B cell (primary cell): ENCODE data around the gene CEP131. TPM values are rescaled to one million over a fixed set of nuclear protein-coding genes. Genes with fewer than 3 reads are reported as not detected.

Experiments used
- ATAC-seq: fragments of 200-7000 bp; cut with Tn5 transposase; one replicate; pipeline ENCODE4 v1.10.0; 2021; ENCODE audit warnings: low read depth, mild to moderate bottlenecking, moderate number of reproducible peaks, moderate library complexity
- CTCF ChIA-PET: fragments of 350-600 bp; sonication (Branson Sonifier 250); formaldehyde crosslinking; loops from one replicate; lab custom pipeline; 2021; ENCODE audit warnings: antibody characterized with exemption, inconsistent platforms; lab: Charles Lee
- POLR2A ChIA-PET: fragments of 350-600 bp; sonication (Branson Sonifier 250); formaldehyde crosslinking; loops from one replicate; lab custom pipeline; 2021; ENCODE audit warnings: antibody characterized with exemption; lab: Charles Lee
- DNase-seq: peaks from one replicate; pipeline ENCODE4 v3.0.0; 2013
- H2AFZ ChIP-seq: 2 replicates; pipeline ENCODE4 v1.6.1; 2012; ENCODE audit warnings: mild to moderate bottlenecking, low read depth, low read length; ENCODE audit not compliant: insufficient read depth, poor library complexity, severe bottlenecking
- H3K27ac ChIP-seq, 2 donors: 1 replicate in 1 of 2; 2 replicates in 1 of 2; pipeline ENCODE4 v1.5.1; 2012 to 2013; ENCODE audit warnings: low read length in 2 of 2, mild to moderate bottlenecking in 2 of 2, moderate library complexity in 1 of 2
- H3K27me3 ChIP-seq, 4 experiments: fragments of 200-600 bp in 1 of 4; sonication (generic) in 1 of 4; replicated peaks in 1 of 4; 1 replicate in 2 of 4; 2 replicates in 2 of 4; pipeline versions ENCODE4 v1.6.1 to v1.7.0; 2013 to 2016; ENCODE audit warnings: low read length in 3 of 4, mild to moderate bottlenecking in 2 of 4, mixed read lengths in 1 of 4, moderate library complexity in 1 of 4; ENCODE audit not compliant: insufficient read depth in 4 of 4, control insufficient read depth in 3 of 4; ENCODE audit errors: control extremely low read depth in 1 of 4
- H3K36me3 ChIP-seq, 2 experiments: replicated peaks in 1 of 2; 1 replicate in 1 of 2; 2 replicates in 1 of 2; pipeline versions ENCODE4 v1.6.1 to v1.7.1; 2013; ENCODE audit warnings: low read length in 1 of 2; ENCODE audit not compliant: insufficient read depth in 2 of 2, control insufficient read depth in 1 of 2; ENCODE audit errors: control extremely low read depth in 1 of 2, extremely low read depth in 1 of 2
- H3K4me1 ChIP-seq, 2 donors: fragments of 200-600 bp in 1 of 2; sonication (generic) in 1 of 2; 1 replicate in 1 of 2; 2 replicates in 1 of 2; pipeline versions ENCODE4 v1.5.1 to v1.6.1; 2013 to 2017; ENCODE audit warnings: low read length in 2 of 2; ENCODE audit not compliant: control insufficient read depth in 2 of 2, insufficient read depth in 2 of 2
- H3K4me2 ChIP-seq: replicated peaks from 2 replicates; pipeline ENCODE3; 2012; ENCODE audit warnings: mild to moderate bottlenecking, low read depth, low read length; ENCODE audit not compliant: poor library complexity, severe bottlenecking
- H3K4me3 ChIP-seq, 5 experiments: fragments of 200-600 bp in 1 of 5; sonication (generic) in 1 of 5; 1 replicate in 3 of 5; 2 replicates in 2 of 5; pipeline versions ENCODE4 v1.5.1 to v1.7.0; 2011 to 2016; ENCODE audit warnings: low read length in 4 of 5, mild to moderate bottlenecking in 4 of 5, low read depth in 2 of 5, control low read depth in 1 of 5, moderate library complexity in 1 of 5; ENCODE audit not compliant: insufficient read depth in 1 of 5; ENCODE audit errors: control extremely low read depth in 1 of 5, extremely low read depth in 1 of 5
- H3K79me2 ChIP-seq: fragments of 200-600 bp; sonication (generic); one replicate; pipeline ENCODE4 v1.6.0; 2016; ENCODE audit warnings: low read length; ENCODE audit not compliant: control insufficient read depth, insufficient read depth
- H3K9ac ChIP-seq: fragments of 200-600 bp; sonication (generic); 2 replicates; pipeline ENCODE4 v1.6.1; 2017; ENCODE audit warnings: mild to moderate bottlenecking, low read length, moderate library complexity
- H3K9me3 ChIP-seq, 3 donors: one replicate each; pipeline versions ENCODE4 v1.6.1 to v1.7.1; 2013; ENCODE audit warnings: low read length in 2 of 3; ENCODE audit not compliant: control insufficient read depth in 2 of 3, insufficient read depth in 1 of 3; ENCODE audit errors: control extremely low read depth in 1 of 3
- H4K20me1 ChIP-seq: 2 replicates; pipeline ENCODE4 v1.6.0; 2012; ENCODE audit warnings: mild to moderate bottlenecking, low read length; ENCODE audit not compliant: insufficient read depth, control insufficient read depth, poor library complexity, severe bottlenecking
- H3K27ac Mint-ChIP-seq: one replicate; pipeline ENCODE4 v1.8.0; 2021; ENCODE audit warnings: mixed read lengths
- H3K27me3 Mint-ChIP-seq: one replicate; pipeline ENCODE4 v1.8.0; 2021; ENCODE audit warnings: mixed read lengths
- H3K4me1 Mint-ChIP-seq: one replicate; pipeline ENCODE4 v1.8.0; 2021; ENCODE audit warnings: mixed read lengths
- H3K4me3 Mint-ChIP-seq: one replicate; pipeline ENCODE4 v1.8.0; 2021; ENCODE audit warnings: mixed read lengths
- H3K9me3 Mint-ChIP-seq: one replicate; pipeline ENCODE4 v1.8.0; 2022; ENCODE audit warnings: mixed read lengths; ENCODE audit not compliant: insufficient read depth
- EZH2 ChIP-seq: IDR thresholded peaks from 2 replicates; pipeline ENCODE4 v1.6.1; 2012; ENCODE audit warnings: borderline replicate concordance, low read depth, mild to moderate bottlenecking, moderate library complexity, low read length; ENCODE audit not compliant: insufficient read depth, poor library complexity, severe bottlenecking
- WGBS: methylation state at CpG from one replicate; pipeline ENCODE4 v1.1.5; 2013; ENCODE audit warnings: missing lambda C conversion rate; ENCODE audit not compliant: insufficient coverage; 5-methylcytosine and 5-hydroxymethylcytosine counted together
- intact Hi-C: fragments of 100-400 bp; cut with micrococcal nuclease; formaldehyde crosslinking; loops from one replicate; pipeline ENCODE4 v1.10.0; 2022
- polyA plus RNA-seq: library from polyadenylated mRNA; depleted of rRNA; stranded (reverse); fragments of >200 nt; gene quantifications from 2 replicates; pipeline ENCODE4 v1.2.3, GENCODE V29; 2012
- total RNA-seq, 2 donors: library from RNA; stranded (reverse); fragments of 120-200 nt in 1 of 2; gene quantifications; 1 replicate in 1 of 2; 2 replicates in 1 of 2; pipeline versions ENCODE4 v1.2.3 to v1.2.4, GENCODE V29; 2013 to 2022
- TF ChIP-seq, protein P1 (sequence below): fragments of 200-600 bp; IDR thresholded peaks from one replicate; pipeline ENCODE4 v1.8.0; 2022; ENCODE audit warnings: antibody characterized with exemption, mild to moderate bottlenecking

The CEP131 gene
- total and polyA plus RNA-seq, 2 donors (not counting 1 experiment from before 2014, with no cell fraction given), result 18.8 to 25.5 TPM

DNA sequence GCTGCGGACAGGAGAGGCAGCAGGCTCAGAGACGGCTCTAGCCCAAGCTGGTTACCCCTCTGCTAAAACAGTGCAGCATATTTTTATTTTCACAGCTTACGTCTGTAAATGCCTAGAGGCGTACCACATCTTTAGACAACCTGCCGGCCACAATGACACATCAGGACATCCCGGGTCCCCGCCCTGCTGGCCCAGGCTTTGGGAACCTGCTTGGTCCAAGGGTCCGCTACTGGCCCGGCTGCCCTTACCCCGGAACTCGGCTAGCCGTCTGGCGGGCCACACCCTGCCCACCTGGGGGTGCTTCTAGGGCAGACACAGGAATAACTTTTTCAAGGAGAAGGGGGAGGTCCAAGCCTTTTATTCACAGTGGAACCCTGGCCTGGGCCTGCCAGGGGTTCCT lies 4.3 kb downstream of the CEP131 start:
- Histone ChIP-seq H3K79me2 (peaks cover 17% of the 10 kb centered on the region), H3K36me3 (peaks cover 0 to 14% of the 10 kb centered on the region in 2 experiments), H4K20me1 (peaks cover 9% of the 10 kb centered on the region), H3K4me1 (peaks cover 10 to 15% of the 10 kb centered on the region in 2 donors), H2AFZ (no peak overlapping the region), H3K9ac (no peak overlapping the region), H3K4me2 (no peak overlapping the region), H3K27ac (no peak overlapping the region), H3K4me3 (no peak overlapping the region), H3K27me3 (no peaks in the 10 kb centered on the region), H3K9me3 (no peaks in the 10 kb centered on the region)
- H3K9me3 Mint-ChIP-seq, result no peaks in the 10 kb centered on the region
- ChIA-PET CTCF (interaction anchor here (1.3 kb wide), 1 partner anchor 76 kb away, joined by 3 read pairs; no protein-coding TSS in a partner anchor), POLR2A (interaction anchor here (0.6 kb wide), 1 partner anchor 224 kb away, joined by 9 read pairs; no protein-coding TSS in a partner anchor)
- WGBS, result 94% methylated on average over 10 of the region's 13 CpGs
- TF ChIP-seq EZH2, result no peak
- TF ChIP-seq, protein P1, sequence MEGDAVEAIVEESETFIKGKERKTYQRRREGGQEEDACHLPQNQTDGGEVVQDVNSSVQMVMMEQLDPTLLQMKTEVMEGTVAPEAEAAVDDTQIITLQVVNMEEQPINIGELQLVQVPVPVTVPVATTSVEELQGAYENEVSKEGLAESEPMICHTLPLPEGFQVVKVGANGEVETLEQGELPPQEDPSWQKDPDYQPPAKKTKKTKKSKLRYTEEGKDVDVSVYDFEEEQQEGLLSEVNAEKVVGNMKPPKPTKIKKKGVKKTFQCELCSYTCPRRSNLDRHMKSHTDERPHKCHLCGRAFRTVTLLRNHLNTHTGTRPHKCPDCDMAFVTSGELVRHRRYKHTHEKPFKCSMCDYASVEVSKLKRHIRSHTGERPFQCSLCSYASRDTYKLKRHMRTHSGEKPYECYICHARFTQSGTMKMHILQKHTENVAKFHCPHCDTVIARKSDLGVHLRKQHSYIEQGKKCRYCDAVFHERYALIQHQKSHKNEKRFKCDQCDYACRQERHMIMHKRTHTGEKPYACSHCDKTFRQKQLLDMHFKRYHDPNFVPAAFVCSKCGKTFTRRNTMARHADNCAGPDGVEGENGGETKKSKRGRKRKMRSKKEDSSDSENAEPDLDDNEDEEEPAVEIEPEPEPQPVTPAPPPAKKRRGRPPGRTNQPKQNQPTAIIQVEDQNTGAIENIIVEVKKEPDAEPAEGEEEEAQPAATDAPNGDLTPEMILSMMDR, result no peak
- H3K4me1 Mint-ChIP-seq, result peaks cover 18% of the 10 kb centered on the region
- ATAC-seq (no peak), DNase-seq (no peak)
- no peaks in the 10 kb centered on the region for H3K27me3 Mint-ChIP-seq
- no peak overlapping the region for H3K4me3 Mint-ChIP-seq
- intact Hi-C loops, result no loop called here
- no peak overlapping the region for H3K27ac Mint-ChIP-seq

DNA sequence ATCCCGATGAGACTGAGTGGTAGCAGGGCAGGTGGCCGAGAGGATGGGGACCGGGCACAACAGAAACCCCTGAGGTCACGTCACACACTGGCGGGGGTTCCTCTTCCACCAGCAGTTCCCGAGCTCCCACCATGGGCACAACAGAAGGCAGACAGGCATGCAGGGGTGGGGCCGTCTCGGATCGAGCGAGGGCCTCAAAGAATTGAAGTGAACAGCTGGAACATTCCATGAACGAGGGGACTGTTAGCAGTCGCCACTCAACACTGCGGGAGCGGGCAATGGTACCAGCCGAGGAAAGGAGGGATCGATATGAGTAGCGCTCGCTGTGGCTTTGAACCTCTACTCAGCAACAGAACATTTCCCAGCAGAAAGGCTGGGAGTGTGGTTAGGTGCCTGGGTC lies 5.3 kb downstream of the CEP131 start:
- Histone ChIP-seq H3K9ac (no peak overlapping the region), H3K9me3 (no peaks in the 10 kb centered on the region), H3K79me2 (peaks cover 15% of the 10 kb centered on the region), H4K20me1 (peaks cover 9% of the 10 kb centered on the region), H3K4me1 (peaks cover 8 to 12% of the 10 kb centered on the region in 2 donors), H3K4me2 (no peak overlapping the region), H3K36me3 (peaks cover 0 to 14% of the 10 kb centered on the region in 2 experiments), H3K4me3 (no peak overlapping the region), H3K27me3 (no peaks in the 10 kb centered on the region), H2AFZ (no peak overlapping the region), H3K27ac (no peak overlapping the region)
- ATAC-seq (no peak), DNase-seq (no peak)
- ChIA-PET CTCF (no interaction called here), POLR2A (no interaction called here)
- TF ChIP-seq EZH2, result no peak
- TF ChIP-seq, protein P1, result no peak
- Mint-ChIP-seq H3K9me3 (no peaks in the 10 kb centered on the region), H3K27me3 (no peaks in the 10 kb centered on the region), H3K4me3 (no peak overlapping the region), H3K27ac (no peak overlapping the region), H3K4me1 (peaks cover 17% of the 10 kb centered on the region)
- 96% methylated on average over 15 of the region's 18 CpGs for WGBS
- intact Hi-C loops, result no loop called here
